Glomerular endothelial cell (primary cell): Measurements from ENCODE around the gene GLDC. TPM values are rescaled to one million over a fixed set of nuclear protein-coding genes. Genes with fewer than 3 reads are reported as not detected.
"Not testable (repeated sequence)": the region's sequence is repeated elsewhere in the genome, so short reads cannot be mapped to it uniquely, and the experiment has no call there.

Experiments used
- DNase-seq: peaks from one replicate; pipeline ENCODE4 v3.0.0-alpha.2; 2011; ENCODE audit warnings: low read depth, low spot score; ENCODE audit errors: extremely low read depth
- total RNA-seq: library from RNA; depleted of rRNA; stranded (reverse); fragments of >200 nt; gene quantifications from 2 replicates; pipeline ENCODE4 v1.2.3, GENCODE V29; 2015

GLDC gene
- total RNA-seq, 1 donor from 2014 or later: 1.7 TPM

- DNase-seq: no peak
Measured at GRCh38 chr9:6575324-6576034, 70.0 kb downstream of the GLDC start.

GRCh38 chr9:6567140-6567591 lies 78.4 kb downstream of the GLDC start:
- DNase-seq: no peak

- no peak for DNase-seq
Measured at GRCh38 chr9:6566409-6567139, 79.0 kb downstream of the GLDC start.

GRCh38 chr9:6565312-6565711 lies 80.2 kb downstream of the GLDC start:
- DNase-seq: no peak

- DNase-seq: no peak
Measured at GRCh38 chr9:6564868-6565267, 80.7 kb downstream of the GLDC start.

GRCh38 chr9:6564360-6564759 lies 81.2 kb downstream of the GLDC start:
- DNase-seq: no peak

GRCh38 chr9:6562871-6563430 lies 82.6 kb downstream of the GLDC start:
- DNase-seq: no peak

GRCh38 chr9:6562201-6562600 lies 83.3 kb downstream of the GLDC start:
- no peak for DNase-seq

GRCh38 chr9:6557883-6558616 lies 87.5 kb downstream of the GLDC start:
- peak; percentile 77 for DNase-seq

GRCh38 chr9:6553866-6554265 lies 91.7 kb downstream of the GLDC start:
- no peak for DNase-seq

GRCh38 chr9:6552498-6553121 lies 92.9 kb downstream of the GLDC start:
- no peak for DNase-seq

- no peak for DNase-seq
Measured at GRCh38 chr9:6552033-6552432, 93.5 kb downstream of the GLDC start.

GRCh38 chr9:6551136-6551535 lies 94.4 kb downstream of the GLDC start:
- DNase-seq: no peak

GRCh38 chr9:6549106-6549800 lies 96.3 kb downstream of the GLDC start:
- DNase-seq: no peak

GRCh38 chr9:6545017-6545691 lies 100.4 kb downstream of the GLDC start:
- DNase-seq: no peak

- no peak for DNase-seq
Measured at GRCh38 chr9:6543204-6543603, 102.3 kb downstream of the GLDC start.

- not testable (repeated sequence) for DNase-seq
Measured at GRCh38 chr9:6542617-6543016, 102.9 kb downstream of the GLDC start.

- DNase-seq: no peak
Measured at GRCh38 chr9:6538666-6539071, 106.9 kb downstream of the GLDC start.

GRCh38 chr9:6535594-6535993 lies 109.9 kb downstream of the GLDC start:
- DNase-seq: no peak
